ENCODE data around the gene ALLC.

ALLC gene

DNA sequence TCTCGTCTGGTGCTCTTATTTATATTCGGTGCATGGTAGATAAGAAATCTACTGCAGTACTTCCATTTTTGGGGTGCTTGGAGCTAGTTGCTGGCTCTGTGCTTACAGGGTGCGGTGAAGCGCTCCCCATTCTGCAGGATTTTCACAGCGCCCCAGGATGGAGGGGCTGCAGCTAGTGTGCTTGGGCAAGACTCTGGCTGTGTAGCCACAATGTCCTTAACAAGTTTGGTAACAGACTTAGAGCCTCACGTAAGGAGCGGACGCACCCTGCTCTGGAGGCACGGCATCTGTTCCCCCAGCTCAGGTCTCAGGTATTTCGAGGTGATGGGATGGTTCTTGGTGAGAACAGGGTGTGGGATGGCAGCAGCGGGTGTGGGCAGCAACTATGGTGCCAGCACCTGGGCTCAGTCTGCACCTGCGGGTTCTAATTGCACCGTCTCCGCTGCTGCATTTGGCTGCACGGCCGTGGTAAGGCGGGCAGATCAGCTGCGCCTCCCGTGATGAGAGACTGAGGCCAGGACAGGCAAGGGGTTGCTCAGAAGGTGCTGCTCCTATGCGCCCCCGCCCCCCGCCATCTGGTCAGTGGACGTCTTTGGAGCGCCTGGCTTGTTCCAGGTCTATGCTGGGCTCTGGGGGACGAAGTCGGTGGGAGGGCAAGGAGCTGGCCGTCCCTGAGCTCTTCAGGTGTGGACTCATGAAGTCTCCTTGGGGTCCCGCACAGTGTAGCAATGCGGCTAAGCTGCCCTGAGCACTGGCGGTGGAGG lies 20.1 kb upstream of the ALLC start:
- Histone ChIP-seq H3K4me1 (ENCODE audit: control insufficient read depth, low read length) (0 out of 2 replicates have a peak, but pooled peaks cover 3% of the 10 kb centered on the region), H3K4me3 (ENCODE audit: low read length) (no peak overlapping the region), H3K9me3 (ENCODE audit: control insufficient read depth, insufficient read depth, low read length) (no peaks in the 10 kb centered on the region), H3K4me2 (ENCODE audit: low read length) (no peak overlapping the region), H4K20me1 (ENCODE audit: control insufficient read depth, insufficient read depth, low read depth, low read length) (no peaks in the 10 kb centered on the region), H3K27me3 (ENCODE audit: control insufficient read depth, low read length) (no peaks in the 10 kb centered on the region; the same call in 1 of the 2 replicates), H3F3A (ENCODE audit: control insufficient read depth, insufficient read depth) (no peaks in the 10 kb centered on the region), H3K36me3 (ENCODE audit: control insufficient read depth, low read length) (no peaks in the 10 kb centered on the region), H3K27ac (ENCODE audit: low read depth, low read length) (no peak overlapping the region), H3K9me2 (replicated peaks; ENCODE audit: control insufficient read depth, low read length) (no peaks in the 10 kb centered on the region), H3K79me2 (ENCODE audit: control insufficient read depth, low read length) (no peaks in the 10 kb centered on the region)
- TF ChIP-seq, protein P1, sequence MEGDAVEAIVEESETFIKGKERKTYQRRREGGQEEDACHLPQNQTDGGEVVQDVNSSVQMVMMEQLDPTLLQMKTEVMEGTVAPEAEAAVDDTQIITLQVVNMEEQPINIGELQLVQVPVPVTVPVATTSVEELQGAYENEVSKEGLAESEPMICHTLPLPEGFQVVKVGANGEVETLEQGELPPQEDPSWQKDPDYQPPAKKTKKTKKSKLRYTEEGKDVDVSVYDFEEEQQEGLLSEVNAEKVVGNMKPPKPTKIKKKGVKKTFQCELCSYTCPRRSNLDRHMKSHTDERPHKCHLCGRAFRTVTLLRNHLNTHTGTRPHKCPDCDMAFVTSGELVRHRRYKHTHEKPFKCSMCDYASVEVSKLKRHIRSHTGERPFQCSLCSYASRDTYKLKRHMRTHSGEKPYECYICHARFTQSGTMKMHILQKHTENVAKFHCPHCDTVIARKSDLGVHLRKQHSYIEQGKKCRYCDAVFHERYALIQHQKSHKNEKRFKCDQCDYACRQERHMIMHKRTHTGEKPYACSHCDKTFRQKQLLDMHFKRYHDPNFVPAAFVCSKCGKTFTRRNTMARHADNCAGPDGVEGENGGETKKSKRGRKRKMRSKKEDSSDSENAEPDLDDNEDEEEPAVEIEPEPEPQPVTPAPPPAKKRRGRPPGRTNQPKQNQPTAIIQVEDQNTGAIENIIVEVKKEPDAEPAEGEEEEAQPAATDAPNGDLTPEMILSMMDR (IDR thresholded peaks at IDR 0.05; ENCODE audit: low read depth, low read length, poor library complexity, severe bottlenecking), result no peak
- TF ChIP-seq EZH2phosphoT487 (IDR thresholded peaks at IDR 0.05; ENCODE audit: borderline replicate concordance, low read length), result no peak

DNA sequence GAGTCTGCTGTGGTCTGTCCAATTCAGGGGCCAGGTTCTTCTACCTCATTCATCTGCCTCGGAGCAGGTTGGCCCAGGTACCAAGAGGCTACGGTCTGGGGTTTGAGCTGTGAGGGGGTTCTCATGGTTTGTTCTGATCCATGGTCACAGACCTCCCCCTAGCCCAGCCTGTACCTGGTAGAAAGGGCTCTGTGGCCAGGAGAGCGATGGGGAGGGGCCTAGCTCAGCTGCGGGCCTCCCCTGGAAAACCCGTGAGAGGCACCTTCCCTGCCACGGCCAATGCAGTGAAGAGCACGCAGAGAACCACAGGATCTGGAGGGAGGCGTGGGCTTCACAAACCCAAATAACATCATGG lies 19.6 kb upstream of the ALLC start:
- H3K27ac ChIP-seq (ENCODE audit: low read depth, low read length), result no peak overlapping the region
- H4K20me1 ChIP-seq (ENCODE audit: control insufficient read depth, insufficient read depth, low read depth, low read length), result no peaks in the 10 kb centered on the region
- TF ChIP-seq, protein P1 (IDR thresholded peaks at IDR 0.05; ENCODE audit: low read depth, low read length, poor library complexity, severe bottlenecking), result no peak
- TF ChIP-seq EZH2phosphoT487 (IDR thresholded peaks at IDR 0.05; ENCODE audit: borderline replicate concordance, low read length), result no peak
- 0 out of 2 replicates have a peak, but pooled peaks cover 3% of the 10 kb centered on the region for H3K4me1 ChIP-seq (ENCODE audit: control insufficient read depth, low read length)
- no peak overlapping the region for H3K4me3 ChIP-seq (ENCODE audit: low read length)
- no peaks in the 10 kb centered on the region for H3F3A ChIP-seq (ENCODE audit: control insufficient read depth, insufficient read depth)
- no peak overlapping the region for H3K4me2 ChIP-seq (ENCODE audit: low read length)
- no peaks in the 10 kb centered on the region; the same call in 1 of the 2 replicates for H3K27me3 ChIP-seq (ENCODE audit: control insufficient read depth, low read length)
- no peaks in the 10 kb centered on the region for H3K9me3 ChIP-seq (ENCODE audit: control insufficient read depth, insufficient read depth, low read length)
- no peaks in the 10 kb centered on the region for H3K79me2 ChIP-seq (ENCODE audit: control insufficient read depth, low read length)
- H3K9me2 ChIP-seq (replicated peaks; ENCODE audit: control insufficient read depth, low read length), result no peaks in the 10 kb centered on the region
- no peaks in the 10 kb centered on the region for H3K36me3 ChIP-seq (ENCODE audit: control insufficient read depth, low read length)

DNA sequence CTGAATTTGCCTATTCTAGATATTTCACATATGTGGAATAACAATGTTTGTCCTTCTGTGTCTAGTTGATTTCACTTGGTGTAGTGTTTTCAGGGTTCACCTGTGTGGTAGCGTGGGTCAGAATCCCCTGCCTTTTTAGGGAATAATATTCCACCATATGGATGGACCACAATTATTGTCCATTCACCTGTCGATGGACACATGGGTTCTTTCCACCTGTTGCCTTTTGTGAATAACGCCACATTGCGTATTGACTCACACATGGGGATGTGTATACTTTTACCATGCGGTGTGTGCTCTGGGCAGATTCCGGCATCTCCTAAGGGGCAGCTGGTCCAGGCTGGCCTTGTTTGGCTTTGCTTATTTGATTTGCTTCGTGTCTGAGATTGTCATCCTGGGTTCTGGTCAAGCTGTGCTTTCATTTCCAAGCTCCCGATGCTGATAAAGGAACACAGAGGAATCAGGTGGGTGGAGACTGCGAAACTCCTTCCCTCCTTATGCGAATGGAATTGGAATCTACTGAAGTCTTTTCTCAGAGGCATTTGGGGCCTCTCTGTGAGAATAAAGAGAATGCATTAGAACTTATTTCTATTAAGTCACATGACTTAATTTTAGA lies 18.9 kb upstream of the ALLC start:
- Histone ChIP-seq H3K4me2 (ENCODE audit: low read length) (no peak overlapping the region), H3K9me2 (replicated peaks; ENCODE audit: control insufficient read depth, low read length) (no peaks in the 10 kb centered on the region), H3K36me3 (ENCODE audit: control insufficient read depth, low read length) (no peaks in the 10 kb centered on the region), H3K4me3 (ENCODE audit: low read length) (no peak overlapping the region), H3K4me1 (ENCODE audit: control insufficient read depth, low read length) (0 out of 2 replicates have a peak, but pooled peaks cover 3% of the 10 kb centered on the region), H3F3A (ENCODE audit: control insufficient read depth, insufficient read depth) (no peaks in the 10 kb centered on the region), H3K27ac (ENCODE audit: low read depth, low read length) (no peak overlapping the region), H4K20me1 (ENCODE audit: control insufficient read depth, insufficient read depth, low read depth, low read length) (no peaks in the 10 kb centered on the region), H3K79me2 (ENCODE audit: control insufficient read depth, low read length) (no peaks in the 10 kb centered on the region), H3K9me3 (ENCODE audit: control insufficient read depth, insufficient read depth, low read length) (no peaks in the 10 kb centered on the region), H3K27me3 (ENCODE audit: control insufficient read depth, low read length) (no peaks in the 10 kb centered on the region; the same call in 1 of the 2 replicates)
- TF ChIP-seq, protein P1 (IDR thresholded peaks at IDR 0.05; ENCODE audit: low read depth, low read length, poor library complexity, severe bottlenecking), result no peak
